Mucosa of descending colon (tissue), 3 donors: ENCODE results near the gene NPHP4. TPM values are rescaled to one million over a fixed set of nuclear protein-coding genes. Genes with fewer than 3 reads are reported as not detected.

ENCODE experiments used
- ATAC-seq: fragments of 200-7000 bp; cut with Tn5 transposase; one replicate; pipeline ENCODE4 v1.9.1; 2020; ENCODE audit warnings: mild to moderate bottlenecking, moderate library complexity
- DNase-seq, 3 donors: peaks; one replicate each; pipeline ENCODE4 v3.0.0-alpha.2; 2020
- H3K36me3 ChIP-seq: fragments of 200-600 bp; one replicate; pipeline ENCODE4 v1.8.0; 2021; ENCODE audit warnings: low read depth, mild to moderate bottlenecking
- H3K4me1 ChIP-seq: fragments of 200-600 bp; one replicate; pipeline ENCODE4 v1.8.0; 2021; ENCODE audit warnings: low read depth, mild to moderate bottlenecking
- H3K4me3 ChIP-seq: fragments of 200-600 bp; one replicate; pipeline ENCODE4 v1.8.0; 2021; ENCODE audit warnings: mild to moderate bottlenecking
- H3K9me3 ChIP-seq: fragments of 200-600 bp; one replicate; pipeline ENCODE4 v1.8.0; 2021; ENCODE audit warnings: mild to moderate bottlenecking
- intact Hi-C, 2 donors: fragments of 100-400 bp; cut with DNase I in 1 of 2; cut with micrococcal nuclease in 1 of 2; formaldehyde crosslinking; loops; one replicate each; pipeline versions ENCODE4 v1.11.0 to v1.11.1; 2022; cut with DNase I, micrococcal nuclease
- total RNA-seq, 3 donors: library from RNA; stranded (reverse); fragmentation: NEBNext Ultra II Directional in 2 of 3; extraction: Animal tissue kit (Norgen Biotek cat#: 25700) in 2 of 3; gene quantifications; one replicate each; pipeline versions ENCODE4 v1.2.1 to v1.2.4, GENCODE V29; 2021 to 2023
- TF ChIP-seq, protein P1 (sequence below): fragments of 200-600 bp; IDR thresholded peaks from one replicate; pipeline ENCODE4 v1.8.0; 2022; ENCODE audit warnings: antibody characterized with exemption, mild to moderate bottlenecking
- donor health status: DM: no; HTN: no; CAD: no; lungs with moderate emphysema.
- donor health status: DM: no; HTN: no; CAD: no.
- donor health status: DM: no; HTN: yes; CAD: no.

Gene NPHP4
- total RNA-seq, 3 donors from 2014 or later, result 7.5 to 12.2 (median 10.3) TPM

GRCh38 chr1:6006882-6007281, 14.7 kb upstream of the NPHP4 start:
- Histone ChIP-seq H3K9me3 (no peaks in the 10 kb centered on the region), H3K4me3 (no peak overlapping the region), H3K4me1 (no peaks in the 10 kb centered on the region), H3K36me3 (no peaks in the 10 kb centered on the region)
- ATAC-seq (no peak), DNase-seq (peak in 1 of 3 donors; percentile 34)
- TF ChIP-seq, protein P1, sequence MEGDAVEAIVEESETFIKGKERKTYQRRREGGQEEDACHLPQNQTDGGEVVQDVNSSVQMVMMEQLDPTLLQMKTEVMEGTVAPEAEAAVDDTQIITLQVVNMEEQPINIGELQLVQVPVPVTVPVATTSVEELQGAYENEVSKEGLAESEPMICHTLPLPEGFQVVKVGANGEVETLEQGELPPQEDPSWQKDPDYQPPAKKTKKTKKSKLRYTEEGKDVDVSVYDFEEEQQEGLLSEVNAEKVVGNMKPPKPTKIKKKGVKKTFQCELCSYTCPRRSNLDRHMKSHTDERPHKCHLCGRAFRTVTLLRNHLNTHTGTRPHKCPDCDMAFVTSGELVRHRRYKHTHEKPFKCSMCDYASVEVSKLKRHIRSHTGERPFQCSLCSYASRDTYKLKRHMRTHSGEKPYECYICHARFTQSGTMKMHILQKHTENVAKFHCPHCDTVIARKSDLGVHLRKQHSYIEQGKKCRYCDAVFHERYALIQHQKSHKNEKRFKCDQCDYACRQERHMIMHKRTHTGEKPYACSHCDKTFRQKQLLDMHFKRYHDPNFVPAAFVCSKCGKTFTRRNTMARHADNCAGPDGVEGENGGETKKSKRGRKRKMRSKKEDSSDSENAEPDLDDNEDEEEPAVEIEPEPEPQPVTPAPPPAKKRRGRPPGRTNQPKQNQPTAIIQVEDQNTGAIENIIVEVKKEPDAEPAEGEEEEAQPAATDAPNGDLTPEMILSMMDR, result no peak
- intact Hi-C loops, result no loop called here

DNA sequence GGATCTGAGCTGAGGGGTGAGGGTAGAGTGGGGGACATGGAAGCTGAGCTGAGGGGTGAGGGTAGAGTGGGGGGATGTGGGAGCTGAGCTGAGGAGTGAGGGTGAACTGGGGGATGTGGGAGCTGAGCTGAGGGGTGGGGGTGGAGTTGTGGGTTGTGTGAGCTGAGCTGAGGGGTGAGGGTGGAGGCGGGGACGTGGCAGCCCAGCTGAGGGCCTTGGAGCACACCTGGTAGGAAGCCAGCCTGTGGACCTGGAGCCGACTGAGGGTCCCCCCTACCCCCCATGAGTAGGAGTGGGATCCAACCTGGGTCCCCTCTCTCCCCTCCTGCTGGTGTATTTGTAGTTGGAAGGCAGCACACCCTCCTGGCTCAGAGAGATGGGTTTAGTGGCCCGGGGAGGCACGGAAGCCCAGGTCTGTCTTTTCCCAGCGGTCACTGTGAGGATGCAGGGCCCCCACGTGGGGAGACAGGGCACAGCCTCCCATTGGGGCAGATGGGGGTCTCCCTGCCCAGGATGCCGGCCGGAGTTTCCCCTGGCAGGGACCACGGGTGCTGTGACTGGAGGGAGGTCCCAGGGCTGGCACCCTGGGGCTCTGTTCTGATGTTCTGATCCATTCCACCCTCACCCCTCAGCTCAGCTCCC, 13.2 kb upstream of the NPHP4 start:
- intact Hi-C loops, result no loop called here
- peak in 2 of 3 donors; percentile 5 to 38 for DNase-seq
- H3K4me3 ChIP-seq, result no peak overlapping the region

DNA sequence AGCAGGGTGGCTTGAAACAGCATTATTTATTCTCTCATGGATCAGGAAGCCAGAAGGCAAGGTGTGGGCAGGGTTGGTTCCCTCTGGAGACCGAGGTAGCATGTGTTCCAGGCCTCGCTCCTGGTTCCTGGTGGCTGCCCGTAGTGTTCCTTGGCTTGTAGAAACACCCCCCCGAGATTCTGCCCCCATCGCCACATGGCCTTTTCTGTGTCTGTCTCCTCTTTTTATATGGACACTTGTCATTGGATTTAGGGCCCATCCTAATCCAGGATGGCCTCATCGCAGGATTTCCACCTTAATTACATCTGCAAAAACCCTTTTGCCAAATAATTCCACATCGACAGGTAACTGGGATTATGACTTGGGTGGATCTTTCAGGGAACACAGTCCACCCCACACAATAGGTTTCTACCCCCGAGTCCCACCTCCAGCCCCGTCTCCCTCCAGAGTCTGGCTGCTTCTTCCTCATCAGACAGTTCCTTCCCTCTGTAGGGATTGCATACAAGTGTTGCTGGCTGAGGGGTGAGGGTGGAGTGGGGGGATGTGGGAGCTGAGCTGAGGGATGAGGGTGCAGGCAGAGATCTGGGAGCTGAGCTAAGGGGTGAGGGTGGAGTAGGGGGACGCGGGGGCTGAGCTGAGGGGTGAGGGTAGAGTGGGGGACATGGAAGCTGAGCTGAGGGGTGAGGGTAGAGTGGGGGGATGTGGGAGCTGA, 12.3 kb upstream of the NPHP4 start:
- DNase-seq (peak in 1 of 3 donors; percentile 21), ATAC-seq (no peak)
- no peak overlapping the region for H3K4me3 ChIP-seq
- no peaks in the 10 kb centered on the region for H3K36me3 ChIP-seq
- no peaks in the 10 kb centered on the region for H3K9me3 ChIP-seq
- intact Hi-C loops, result no loop called here
- TF ChIP-seq, protein P1, result no peak
- no peaks in the 10 kb centered on the region for H3K4me1 ChIP-seq

More for the DNA sequence above, 13.2 kb upstream of the NPHP4 start:
- ATAC-seq, result no peak
- H3K36me3 ChIP-seq, result no peaks in the 10 kb centered on the region
- H3K9me3 ChIP-seq, result no peaks in the 10 kb centered on the region
- H3K4me1 ChIP-seq, result no peaks in the 10 kb centered on the region
- TF ChIP-seq, protein P1, result no peak

GRCh38 chr1:6003568-6004411, 11.6 kb upstream of the NPHP4 start:
- Histone ChIP-seq H3K9me3 (no peaks in the 10 kb centered on the region), H3K36me3 (no peaks in the 10 kb centered on the region), H3K4me1 (no peaks in the 10 kb centered on the region), H3K4me3 (no peak overlapping the region)
- intact Hi-C loops, result no loop called here
- TF ChIP-seq, protein P1, result no peak
- DNase-seq, result peak in 2 of 3 donors; percentile 1 to 10
- ATAC-seq, result no peak

GRCh38 chr1:6002714-6003501, 10.7 kb upstream of the NPHP4 start:
- intact Hi-C loops, result no loop called here

More at GRCh38 chr1:6002714-6003501, 10.7 kb upstream of the NPHP4 start:
- TF ChIP-seq, protein P1, result no peak
- DNase-seq, result peak in 2 of 3 donors; percentile 16 to 29
- Histone ChIP-seq H3K4me1 (no peaks in the 10 kb centered on the region), H3K4me3 (no peak overlapping the region), H3K9me3 (no peaks in the 10 kb centered on the region), H3K36me3 (no peaks in the 10 kb centered on the region)
- ATAC-seq, result peak; percentile 19
